ENCODE measurements around the gene ARL15.
A peak's percentile ranks its signal among the peaks of the same experiment; 100 is the strongest.

The ARL15 gene

DNA sequence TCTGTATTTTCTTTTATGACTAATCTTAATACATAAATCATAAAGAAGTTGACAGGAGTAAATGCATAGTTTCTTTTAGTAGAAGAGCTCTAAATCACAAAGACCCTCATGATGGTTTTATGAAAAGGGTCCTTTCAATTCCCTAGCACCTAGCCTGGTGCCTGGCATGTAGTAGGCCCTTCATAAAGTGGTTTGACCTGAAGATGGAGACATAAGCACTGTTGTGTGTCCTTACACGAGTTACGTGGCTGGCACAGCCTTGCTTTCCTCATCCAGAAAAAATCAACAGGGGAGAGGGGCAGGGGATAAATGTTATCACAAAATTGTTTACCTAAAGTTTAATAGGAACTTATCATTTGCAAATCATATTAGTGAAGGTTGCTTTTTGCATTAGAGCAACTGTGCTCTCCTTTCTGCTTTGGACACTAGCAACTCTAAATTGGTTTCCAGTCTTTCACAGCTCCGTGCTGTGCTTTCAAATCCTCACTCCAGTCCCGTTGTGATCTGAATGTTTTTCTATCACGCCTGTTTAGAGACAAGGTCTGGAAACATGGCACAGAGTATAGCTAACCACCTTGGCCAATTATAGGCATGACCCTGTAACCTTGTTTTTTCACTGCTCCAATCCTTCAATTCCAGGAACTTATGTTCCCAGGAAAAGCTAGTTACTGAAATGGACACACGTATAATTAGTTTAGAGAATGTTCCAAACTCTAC is 55.7 kb downstream of the ARL15 start:
- no peak overlapping the region for H3K9ac ChIP-seq (ENCODE audit: low read depth, low read length)
- peaks cover 20% of the 10 kb centered on the region for H3K4me1 ChIP-seq (ENCODE audit: insufficient read depth, low read length)
- no peak overlapping the region for H3K27ac ChIP-seq (ENCODE audit: low read length)
- no peak overlapping the region for H2AFZ ChIP-seq (ENCODE audit: low read depth, low read length)
- no peaks in the 10 kb centered on the region for H3K27me3 ChIP-seq (ENCODE audit: insufficient read depth, low read length, poor library complexity)
- ATAC-seq (ENCODE audit: insufficient read depth, low read depth) (no peak), DNase-seq (no peak)
- no peaks in the 10 kb centered on the region for H3K9me3 ChIP-seq (ENCODE audit: insufficient read depth, low read length, severe bottlenecking)
- no peak overlapping the region for H3K4me3 ChIP-seq (ENCODE audit: low read depth in 1 of 2, low read length in 2 of 2)
- no peaks in the 10 kb centered on the region; the same call in 1 of the 2 replicates for H3K79me2 ChIP-seq (ENCODE audit: insufficient read depth, low read length)
- H4K20me1 ChIP-seq (ENCODE audit: insufficient read depth, low read length) = peaks cover 9% of the 10 kb centered on the region; the same call in 1 of the 2 replicates
- no peak overlapping the region for H3K4me2 ChIP-seq (ENCODE audit: insufficient read depth, low read length)
- H3K36me3 ChIP-seq (ENCODE audit: insufficient read depth, low read length) = no peaks in the 10 kb centered on the region
- TF ChIP-seq, protein P1, sequence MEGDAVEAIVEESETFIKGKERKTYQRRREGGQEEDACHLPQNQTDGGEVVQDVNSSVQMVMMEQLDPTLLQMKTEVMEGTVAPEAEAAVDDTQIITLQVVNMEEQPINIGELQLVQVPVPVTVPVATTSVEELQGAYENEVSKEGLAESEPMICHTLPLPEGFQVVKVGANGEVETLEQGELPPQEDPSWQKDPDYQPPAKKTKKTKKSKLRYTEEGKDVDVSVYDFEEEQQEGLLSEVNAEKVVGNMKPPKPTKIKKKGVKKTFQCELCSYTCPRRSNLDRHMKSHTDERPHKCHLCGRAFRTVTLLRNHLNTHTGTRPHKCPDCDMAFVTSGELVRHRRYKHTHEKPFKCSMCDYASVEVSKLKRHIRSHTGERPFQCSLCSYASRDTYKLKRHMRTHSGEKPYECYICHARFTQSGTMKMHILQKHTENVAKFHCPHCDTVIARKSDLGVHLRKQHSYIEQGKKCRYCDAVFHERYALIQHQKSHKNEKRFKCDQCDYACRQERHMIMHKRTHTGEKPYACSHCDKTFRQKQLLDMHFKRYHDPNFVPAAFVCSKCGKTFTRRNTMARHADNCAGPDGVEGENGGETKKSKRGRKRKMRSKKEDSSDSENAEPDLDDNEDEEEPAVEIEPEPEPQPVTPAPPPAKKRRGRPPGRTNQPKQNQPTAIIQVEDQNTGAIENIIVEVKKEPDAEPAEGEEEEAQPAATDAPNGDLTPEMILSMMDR (IDR thresholded peaks at IDR 0.05; ENCODE audit: borderline replicate concordance, extremely low read depth, low read length, poor library complexity, severe bottlenecking) = peak; percentile 10
- no peak for TF ChIP-seq EZH2 (IDR thresholded peaks at IDR 0.05; ENCODE audit: borderline replicate concordance, low read depth, low read length, severe bottlenecking)

DNA sequence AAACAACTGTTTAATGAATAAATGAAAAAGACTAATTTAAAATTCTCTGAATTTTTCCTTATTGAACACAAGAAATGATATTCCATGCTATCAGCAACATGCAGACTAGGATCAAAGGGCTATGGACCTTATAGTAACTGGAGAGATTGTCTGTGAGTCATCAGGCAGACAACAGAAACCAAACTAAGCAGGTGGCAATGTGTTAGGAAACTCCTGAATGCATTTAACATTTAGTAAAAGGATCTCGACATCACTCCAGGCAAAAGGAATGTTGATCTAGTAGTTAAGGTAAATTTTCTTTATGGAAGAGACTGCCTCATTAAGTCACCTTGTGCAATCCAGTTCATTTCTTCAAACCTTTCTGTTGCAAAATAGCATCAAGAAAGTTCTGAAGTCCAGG is 58.4 kb downstream of the ARL15 start:
- Histone ChIP-seq H3K9me3 (ENCODE audit: insufficient read depth, low read length, severe bottlenecking) (no peaks in the 10 kb centered on the region), H3K36me3 (ENCODE audit: insufficient read depth, low read length) (no peaks in the 10 kb centered on the region), H3K27ac (ENCODE audit: low read length) (no peak overlapping the region), H3K27me3 (ENCODE audit: insufficient read depth, low read length, poor library complexity) (no peaks in the 10 kb centered on the region), H3K9ac (ENCODE audit: low read depth, low read length) (no peak overlapping the region), H3K4me2 (ENCODE audit: insufficient read depth, low read length) (no peak overlapping the region), H3K4me1 (ENCODE audit: insufficient read depth, low read length) (no peaks in the 10 kb centered on the region), H2AFZ (ENCODE audit: low read depth, low read length) (no peak overlapping the region), H4K20me1 (ENCODE audit: insufficient read depth, low read length) (no peaks in the 10 kb centered on the region), H3K4me3 (ENCODE audit: low read depth in 1 of 2, low read length in 2 of 2) (no peak overlapping the region), H3K79me2 (ENCODE audit: insufficient read depth, low read length) (no peaks in the 10 kb centered on the region)
- no peak for TF ChIP-seq EZH2 (IDR thresholded peaks at IDR 0.05; ENCODE audit: borderline replicate concordance, low read depth, low read length, severe bottlenecking)
- TF ChIP-seq, protein P1 (IDR thresholded peaks at IDR 0.05; ENCODE audit: borderline replicate concordance, extremely low read depth, low read length, poor library complexity, severe bottlenecking) = no peak
- DNase-seq (no peak), ATAC-seq (ENCODE audit: insufficient read depth, low read depth) (no peak)

DNA sequence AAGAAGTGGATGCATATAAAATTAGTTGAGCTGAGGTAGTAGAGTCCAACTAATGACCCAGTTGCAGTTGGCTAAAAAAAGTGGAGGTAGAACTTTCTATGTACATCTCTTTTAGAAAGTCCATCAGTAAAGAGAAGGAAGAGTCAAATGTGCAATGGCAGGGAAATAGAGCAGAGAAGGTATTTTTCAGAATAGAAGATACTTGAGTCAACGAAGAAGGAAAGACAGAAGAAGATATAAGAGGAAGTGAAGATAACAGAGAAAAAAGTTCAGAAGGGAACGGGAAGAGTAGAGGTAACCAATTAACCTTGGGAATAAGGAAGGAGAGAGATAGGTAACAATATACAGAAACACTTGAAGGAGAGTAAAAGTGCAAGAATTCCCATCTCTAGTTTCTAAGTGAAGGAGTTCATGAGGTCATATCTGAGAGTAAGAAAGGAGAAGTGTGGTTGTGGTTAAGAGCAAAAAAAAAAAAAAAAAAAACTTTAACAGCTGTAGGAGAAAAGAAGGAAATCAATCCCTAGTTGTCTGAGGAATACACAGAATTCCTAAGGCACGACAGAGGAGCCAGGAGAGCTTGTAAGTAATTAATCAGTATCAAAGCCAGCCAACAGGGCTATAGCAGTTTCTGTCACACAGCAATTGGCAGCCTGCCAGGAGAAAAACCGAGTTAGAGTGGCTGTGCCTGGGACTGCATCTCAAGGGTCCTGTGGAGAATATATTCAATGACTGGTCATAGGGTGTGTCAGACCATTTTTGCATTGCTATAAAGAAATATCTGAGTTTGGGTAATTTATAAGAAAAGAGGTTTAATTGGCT is 61.0 kb downstream of the ARL15 start:
- no peaks in the 10 kb centered on the region for H3K36me3 ChIP-seq (ENCODE audit: insufficient read depth, low read length)
- TF ChIP-seq EZH2 (IDR thresholded peaks at IDR 0.05; ENCODE audit: borderline replicate concordance, low read depth, low read length, severe bottlenecking) = no peak
- TF ChIP-seq, protein P1 (IDR thresholded peaks at IDR 0.05; ENCODE audit: borderline replicate concordance, extremely low read depth, low read length, poor library complexity, severe bottlenecking) = no peak
- H3K4me3 ChIP-seq (ENCODE audit: low read depth in 1 of 2, low read length in 2 of 2) = no peak overlapping the region
- DNase-seq (peak; percentile 37), ATAC-seq (ENCODE audit: insufficient read depth, low read depth) (peak; percentile 48; the same call in 2 of the 3 replicates)
- no peaks in the 10 kb centered on the region for H4K20me1 ChIP-seq (ENCODE audit: insufficient read depth, low read length)
- no peak overlapping the region for H3K9ac ChIP-seq (ENCODE audit: low read depth, low read length)
- H3K9me3 ChIP-seq (ENCODE audit: insufficient read depth, low read length, severe bottlenecking) = no peaks in the 10 kb centered on the region
- no peak overlapping the region for H3K27ac ChIP-seq (ENCODE audit: low read length)
- no peaks in the 10 kb centered on the region for H3K79me2 ChIP-seq (ENCODE audit: insufficient read depth, low read length)
- no peak overlapping the region for H3K4me2 ChIP-seq (ENCODE audit: insufficient read depth, low read length)
- no peak overlapping the region for H2AFZ ChIP-seq (ENCODE audit: low read depth, low read length)
- H3K27me3 ChIP-seq (ENCODE audit: insufficient read depth, low read length, poor library complexity) = no peaks in the 10 kb centered on the region
- no peaks in the 10 kb centered on the region for H3K4me1 ChIP-seq (ENCODE audit: insufficient read depth, low read length)
